HEK293 (cell line): ENCODE data around the gene EFCAB8.

Experiments
- CTCF ChIA-PET: fragments of 350-600 bp; formaldehyde crosslinking; extraction: SDS; loops from one replicate; lab custom pipeline; 2021; ENCODE audit warnings: antibody characterized with exemption; lab: Yijun Ruan, JAX
- POLR2A ChIA-PET: fragments of 300-600 bp; formaldehyde crosslinking; extraction: SDS; loops from one replicate; lab custom pipeline; 2020; ENCODE audit warnings: antibody characterized with exemption, inconsistent platforms; lab: Yijun Ruan, JAX
- H3K27ac ChIP-seq: fragments of 200-500 bp; sonication (Bioruptor generic); 2 replicates; pipeline ENCODE4 v1.5.1; 2014; ENCODE audit warnings: low read depth, low read length, control low read depth, inconsistent platforms; ENCODE audit errors: extremely low read depth
- H3K36me3 ChIP-seq, 2 experiments: fragments of 200-500 bp in 1 of 2; sonication (Bioruptor generic) in 1 of 2; 1 replicate in 1 of 2; 2 replicates in 1 of 2; pipeline ENCODE4 v1.5.1; 2014 to 2017; ENCODE audit warnings: inconsistent platforms in 2 of 2, low read length in 2 of 2; ENCODE audit not compliant: control insufficient read depth in 2 of 2, insufficient read depth in 1 of 2
- H3K4me1 ChIP-seq: fragments of 200-500 bp; sonication (Bioruptor generic); 2 replicates; pipeline ENCODE4 v1.5.1; 2014; ENCODE audit warnings: mild to moderate bottlenecking, low read length, inconsistent platforms; ENCODE audit not compliant: control insufficient read depth, insufficient read depth
- H3K4me3 ChIP-seq: 2 replicates; pipeline ENCODE4 v1.5.1; 2011; ENCODE audit warnings: low read depth, mild to moderate bottlenecking, control low read depth, low read length, moderate library complexity
- H3K9me3 ChIP-seq: fragments of 200-500 bp; sonication (Bioruptor generic); 2 replicates; pipeline ENCODE4 v1.5.1; 2014; ENCODE audit warnings: low read depth, low read length, inconsistent platforms; ENCODE audit not compliant: control insufficient read depth, insufficient read depth
- GLIS1 ChIP-seq: fragments of 450-650 bp; formaldehyde crosslinking; IDR thresholded peaks from 2 replicates; pipeline ENCODE4 v1.5.1; 2016; ENCODE audit warnings: missing biosample characterization, missing genetic modification characterization
- INSM2 ChIP-seq: fragments of 450-650 bp; formaldehyde crosslinking; IDR thresholded peaks from 2 replicates; pipeline ENCODE4 v1.5.1; 2016; ENCODE audit warnings: missing biosample characterization, missing genetic modification characterization
- SP3 ChIP-seq: fragments of 450-650 bp; formaldehyde crosslinking; IDR thresholded peaks from 2 replicates; pipeline ENCODE4 v1.5.1; 2016; ENCODE audit warnings: missing biosample characterization, missing genetic modification characterization
- TSHZ1 ChIP-seq: fragments of 450-650 bp; formaldehyde crosslinking; IDR thresholded peaks from 2 replicates; pipeline ENCODE4 v1.5.1; 2016; ENCODE audit warnings: missing biosample characterization, missing genetic modification characterization, borderline replicate concordance
- ZBTB1 ChIP-seq: fragments of 450-650 bp; formaldehyde crosslinking; IDR thresholded peaks from 2 replicates; pipeline ENCODE4 v1.5.1; 2016; ENCODE audit warnings: missing biosample characterization, missing genetic modification characterization
- ZNF140 ChIP-seq: fragments of 450-650 bp; formaldehyde crosslinking; IDR thresholded peaks from 2 replicates; pipeline ENCODE4 v1.5.1; 2016; ENCODE audit warnings: missing biosample characterization, missing genetic modification characterization
- ZNF18 ChIP-seq: fragments of 450-650 bp; formaldehyde crosslinking; IDR thresholded peaks from 2 replicates; pipeline ENCODE4 v1.5.1; 2016; ENCODE audit warnings: missing biosample characterization, missing genetic modification characterization
- ZNF280C ChIP-seq: fragments of 450-650 bp; formaldehyde crosslinking; IDR thresholded peaks from 2 replicates; pipeline ENCODE4 v1.5.1; 2016; ENCODE audit warnings: missing biosample characterization, missing genetic modification characterization
- ZNF394 ChIP-seq: fragments of 450-650 bp; formaldehyde crosslinking; IDR thresholded peaks from 2 replicates; pipeline ENCODE4 v1.5.1; 2016; ENCODE audit warnings: missing biosample characterization, missing genetic modification characterization, mild to moderate bottlenecking, moderate library complexity, borderline replicate concordance
- ZNF518A ChIP-seq: fragments of 450-650 bp; formaldehyde crosslinking; conservative IDR thresholded peaks from 2 replicates; pipeline ENCODE4 v1.5.1; 2016; ENCODE audit warnings: low read depth, missing biosample characterization, missing genetic modification characterization
- ZNF544 ChIP-seq: fragments of 450-650 bp; formaldehyde crosslinking; IDR thresholded peaks from 2 replicates; pipeline ENCODE4 v1.5.0; 2017; ENCODE audit warnings: missing biosample characterization, missing genetic modification characterization
- ZNF561 ChIP-seq: fragments of 450-650 bp; IDR thresholded peaks from 2 replicates; pipeline ENCODE4 v1.5.1; 2018; ENCODE audit warnings: missing biosample characterization, missing genetic modification characterization, borderline replicate concordance
- ZNF701 ChIP-seq: fragments of 450-650 bp; formaldehyde crosslinking; IDR thresholded peaks from 2 replicates; pipeline ENCODE4 v1.5.1; 2016; ENCODE audit warnings: missing biosample characterization, missing genetic modification characterization

EFCAB8 gene

GRCh38 chr20:32886652-32887051, 27.9 kb downstream of the EFCAB8 start:
- Histone ChIP-seq H3K27ac (no peak overlapping the region), H3K4me3 (no peak overlapping the region)
- TF ChIP-seq ZNF561 (tag by site-specific recombination) (no peak), GLIS1 (no peak), ZNF18 (no peak), TSHZ1 (tag by site-specific recombination) (no peak), ZNF394 (tag by site-specific recombination) (no peak), ZNF544 (tag by site-specific recombination) (no peak), ZNF140 (tag by site-specific recombination) (no peak), ZNF701 (tag by site-specific recombination) (no peak), SP3 (no peak), INSM2 (no peak), ZNF518A (no peak), ZBTB1 (tag by site-specific recombination) (no peak), ZNF280C (tag by site-specific recombination) (no peak)
- TF ChIP-seq, all 188 proteins: peak for 0
- Histone ChIP-seq H3K9me3 (no peaks in the 10 kb centered on the region), H3K36me3 (no peaks in the 10 kb centered on the region), H3K4me1 (no peaks in the 10 kb centered on the region)
- ChIA-PET CTCF (no interaction called here), POLR2A (no interaction called here)
